BJ (cell line): Measurements from ENCODE around the gene GDPD4. TPM values are rescaled to one million over a fixed set of nuclear protein-coding genes. Genes with fewer than 3 reads are reported as not detected.

Experiments
- CTCF ChIA-PET: fragments of 350-600 bp; formaldehyde crosslinking; extraction: SDS; loops from one replicate; lab custom pipeline; 2021; ENCODE audit warnings: antibody characterized with exemption, inconsistent platforms; lab: Yijun Ruan, JAX
- POLR2A ChIA-PET: fragments of 300-600 bp; sonication (Branson Sonifier 250); formaldehyde crosslinking; extraction: SDS; loops from one replicate; lab custom pipeline; 2021; ENCODE audit warnings: antibody characterized with exemption; lab: Charles Lee
- DNase-seq: peaks from one replicate; pipeline ENCODE4 v3.0.0-alpha.2; 2011; ENCODE audit warnings: low read depth
- H3K27me3 ChIP-seq: 2 replicates; pipeline ENCODE4 v1.6.0; 2011; ENCODE audit warnings: low read length; ENCODE audit not compliant: control insufficient read depth, insufficient read depth
- H3K36me3 ChIP-seq: 2 replicates; pipeline ENCODE4 v1.5.1; 2011; ENCODE audit warnings: low read length; ENCODE audit not compliant: control insufficient read depth, insufficient read depth
- H3K4me3 ChIP-seq: 2 replicates; pipeline ENCODE4 v1.5.1; 2011; ENCODE audit warnings: low read depth, mild to moderate bottlenecking, control low read depth, low read length
- polyA plus RNA-seq: library from polyadenylated mRNA; depleted of rRNA; stranded (reverse); fragments of >200 nt; gene quantifications from 2 replicates; pipeline ENCODE4 v1.2.3, GENCODE V29; 2011
- TF ChIP-seq, protein P1 (sequence below): IDR thresholded peaks from 2 replicates; pipeline ENCODE4 v1.5.1; 2011; ENCODE audit warnings: low read depth, mild to moderate bottlenecking, control low read depth, inconsistent platforms, low read length, moderate library complexity; ENCODE audit not compliant: insufficient read depth

The GDPD4 gene
- polyA plus RNA-seq, 1 experiment = not detected

DNA sequence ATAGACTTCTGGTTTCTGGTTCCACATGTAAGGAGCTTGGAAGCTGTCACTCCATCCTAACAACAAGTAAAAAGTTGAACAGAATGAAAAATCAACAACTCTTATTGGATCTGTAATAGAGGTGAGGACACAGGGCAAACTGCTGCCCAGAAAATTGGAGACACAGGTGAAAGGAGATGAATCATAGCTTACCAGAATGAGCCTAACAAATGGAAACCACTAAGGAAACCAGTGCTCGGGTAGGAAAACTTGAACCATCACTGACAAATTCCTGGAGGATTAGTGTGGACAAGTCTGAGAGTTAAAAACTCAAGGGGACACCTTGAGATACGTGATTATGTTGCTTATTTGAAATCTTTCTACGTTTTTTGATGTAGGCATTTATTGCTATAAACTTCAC, 52.1 kb downstream of the GDPD4 start:
- Histone ChIP-seq H3K36me3 (no peaks in the 10 kb centered on the region), H3K4me3 (no peak overlapping the region), H3K27me3 (no peaks in the 10 kb centered on the region)
- TF ChIP-seq, protein P1, sequence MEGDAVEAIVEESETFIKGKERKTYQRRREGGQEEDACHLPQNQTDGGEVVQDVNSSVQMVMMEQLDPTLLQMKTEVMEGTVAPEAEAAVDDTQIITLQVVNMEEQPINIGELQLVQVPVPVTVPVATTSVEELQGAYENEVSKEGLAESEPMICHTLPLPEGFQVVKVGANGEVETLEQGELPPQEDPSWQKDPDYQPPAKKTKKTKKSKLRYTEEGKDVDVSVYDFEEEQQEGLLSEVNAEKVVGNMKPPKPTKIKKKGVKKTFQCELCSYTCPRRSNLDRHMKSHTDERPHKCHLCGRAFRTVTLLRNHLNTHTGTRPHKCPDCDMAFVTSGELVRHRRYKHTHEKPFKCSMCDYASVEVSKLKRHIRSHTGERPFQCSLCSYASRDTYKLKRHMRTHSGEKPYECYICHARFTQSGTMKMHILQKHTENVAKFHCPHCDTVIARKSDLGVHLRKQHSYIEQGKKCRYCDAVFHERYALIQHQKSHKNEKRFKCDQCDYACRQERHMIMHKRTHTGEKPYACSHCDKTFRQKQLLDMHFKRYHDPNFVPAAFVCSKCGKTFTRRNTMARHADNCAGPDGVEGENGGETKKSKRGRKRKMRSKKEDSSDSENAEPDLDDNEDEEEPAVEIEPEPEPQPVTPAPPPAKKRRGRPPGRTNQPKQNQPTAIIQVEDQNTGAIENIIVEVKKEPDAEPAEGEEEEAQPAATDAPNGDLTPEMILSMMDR = no peak
- ChIA-PET CTCF (no interaction called here), POLR2A (interaction anchor here (0.6 kb wide), 1 partner anchor 1901 kb away, joined by 6 read pairs; no protein-coding TSS in a partner anchor)
- no peak for DNase-seq

DNA sequence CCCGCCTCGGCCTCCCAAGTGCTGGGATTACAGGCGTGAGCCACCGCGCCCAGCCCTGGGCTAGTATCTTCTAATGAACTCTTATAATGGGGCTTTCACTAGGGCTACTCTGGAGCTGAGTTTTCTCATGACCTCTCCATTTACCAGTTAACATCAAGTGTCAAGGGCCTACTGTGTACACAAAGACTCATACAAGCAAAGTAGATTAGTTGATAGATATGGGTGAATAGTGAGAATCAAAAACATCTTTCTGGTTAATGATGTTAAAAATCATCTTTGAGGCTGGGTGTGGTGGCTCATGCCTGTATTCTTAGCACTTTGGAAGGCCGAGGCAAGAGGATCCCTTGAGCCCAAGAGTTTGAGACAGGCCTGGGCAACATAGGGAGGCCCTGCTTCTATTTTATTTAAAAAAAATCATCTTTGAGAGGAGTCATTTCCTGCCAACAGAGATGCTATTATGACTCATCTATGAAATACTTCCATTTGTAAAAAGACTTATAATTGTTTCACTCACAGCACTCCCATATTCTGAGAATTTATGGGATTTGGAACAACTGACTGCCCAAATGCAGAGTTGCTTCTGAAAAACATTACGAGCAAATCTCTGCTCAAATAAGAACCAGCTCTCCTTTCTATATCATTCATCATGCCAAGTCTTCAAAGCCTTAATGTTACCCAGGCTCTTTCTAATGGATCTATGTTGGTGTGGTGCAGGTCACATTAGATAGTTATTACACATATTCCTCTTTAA, 57.0 kb downstream of the GDPD4 start:
- Histone ChIP-seq H3K4me3 (no peak overlapping the region), H3K27me3 (no peaks in the 10 kb centered on the region), H3K36me3 (no peaks in the 10 kb centered on the region)
- TF ChIP-seq, protein P1 = no peak
- peak; percentile 82 for DNase-seq
- ChIA-PET POLR2A (no interaction called here), CTCF (interaction anchor here (1.1 to 1.8 kb wide), 4 partner anchors 11 to 304 kb away, joined by 3 to 5 read pairs (median 3); no protein-coding TSS in a partner anchor)

DNA sequence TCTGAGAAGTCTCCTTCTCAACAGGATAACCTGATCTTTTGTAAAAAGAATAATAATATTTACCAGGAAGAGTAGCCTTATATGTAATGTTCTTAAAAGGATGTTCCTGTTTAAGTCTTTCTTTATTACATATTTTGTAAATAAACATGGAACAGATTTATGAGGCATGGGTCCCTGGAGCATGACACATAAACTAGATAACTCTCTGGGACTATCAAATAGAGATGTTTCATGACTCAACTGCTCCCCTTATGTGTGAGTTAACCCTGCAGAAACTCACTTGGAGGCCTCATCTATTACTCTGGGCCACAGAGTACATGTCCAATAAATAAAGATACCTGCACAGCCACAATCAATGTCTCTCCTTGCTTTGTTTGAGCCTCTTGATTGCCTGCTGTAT, 64.6 kb downstream of the GDPD4 start:
- Histone ChIP-seq H3K4me3 (no peak overlapping the region), H3K36me3 (no peaks in the 10 kb centered on the region), H3K27me3 (no peaks in the 10 kb centered on the region)
- no peak for DNase-seq
- ChIA-PET POLR2A (no interaction called here), CTCF (no interaction called here)
- TF ChIP-seq, protein P1 = no peak

DNA sequence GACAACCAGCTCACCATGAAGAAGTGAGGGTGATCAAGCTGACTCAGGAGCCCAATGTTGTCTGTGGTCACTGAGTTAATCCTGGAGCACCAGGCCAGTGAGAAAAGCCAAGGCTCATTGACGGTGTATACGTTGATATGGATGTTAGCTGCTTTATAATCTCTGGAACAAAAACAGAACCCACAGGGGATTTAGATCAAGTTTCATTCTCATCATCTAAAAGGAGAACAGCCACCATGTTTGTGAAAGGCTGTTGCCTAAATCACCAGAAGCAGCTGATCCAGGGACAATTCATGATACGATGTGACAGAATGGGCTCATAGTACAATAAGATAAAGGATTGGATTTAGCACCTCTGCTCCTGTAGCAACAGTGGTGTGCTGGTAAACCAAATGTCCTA, 68.5 kb downstream of the GDPD4 start:
- CTCF ChIA-PET = interaction anchor here (1.2 kb wide), 1 partner anchor 35 kb away, joined by 3 read pairs; no protein-coding TSS in a partner anchor
- no peaks in the 10 kb centered on the region for H3K27me3 ChIP-seq
- H3K4me3 ChIP-seq = no peak overlapping the region
- TF ChIP-seq, protein P1 = no peak
- POLR2A ChIA-PET = no interaction called here
- H3K36me3 ChIP-seq = no peaks in the 10 kb centered on the region
- no peak for DNase-seq

DNA sequence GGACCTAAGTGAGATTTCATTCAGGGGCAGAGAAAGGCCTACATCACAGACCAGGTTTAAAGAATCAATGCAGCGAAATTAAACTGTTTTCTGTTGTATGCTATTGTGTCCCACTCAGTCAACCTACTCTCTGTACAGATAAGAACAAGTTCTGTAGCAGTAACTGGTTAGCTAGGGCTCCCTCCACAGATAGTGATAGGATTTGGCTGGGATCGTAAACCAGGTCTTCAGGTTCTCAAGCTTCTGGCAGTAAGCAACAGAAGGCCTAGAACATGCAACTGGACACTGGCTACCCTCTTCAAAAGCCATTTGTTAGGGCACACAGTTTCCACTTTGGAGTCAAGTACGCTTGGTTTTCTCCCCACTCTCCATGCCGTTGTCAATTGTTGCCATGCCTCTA, 69.2 kb downstream of the GDPD4 start:
- H3K36me3 ChIP-seq = no peaks in the 10 kb centered on the region
- DNase-seq = no peak
- no peak overlapping the region for H3K4me3 ChIP-seq
- no peaks in the 10 kb centered on the region for H3K27me3 ChIP-seq
- TF ChIP-seq, protein P1 = no peak
- ChIA-PET CTCF (interaction anchor here (1.2 kb wide), 1 partner anchor 36 kb away, joined by 3 read pairs; no protein-coding TSS in a partner anchor), POLR2A (no interaction called here)
